Stimulated activated CD4-positive, alpha-beta T cell treated with anti-CD3 and anti-CD28 coated beads, TNF-alpha, amount 100 ng/mL, for 1 hour (primary cell): Measurements from ENCODE around the gene HNRNPUL1.

Experiments used
- DNase-seq, 3 donors: peaks; one replicate each; pipeline ENCODE4 v3.0.0-alpha.2; 2020; ENCODE audit warnings: low read depth in 3 of 3, low spot score in 1 of 3

HNRNPUL1 gene

GRCh38 chr19:41233748-41234240, 30.4 kb upstream of the HNRNPUL1 start:
- DNase-seq, result no peak

- no peak for DNase-seq
Observed at GRCh38 chr19:41234512-41235168, 29.5 kb upstream of the HNRNPUL1 start.

- no peak for DNase-seq
Observed at GRCh38 chr19:41235480-41235879, 28.7 kb upstream of the HNRNPUL1 start.

GRCh38 chr19:41238244-41238643, 25.9 kb upstream of the HNRNPUL1 start:
- no peak for DNase-seq

GRCh38 chr19:41239363-41239762, 24.8 kb upstream of the HNRNPUL1 start:
- DNase-seq, result no peak

- DNase-seq, result no peak
Observed at GRCh38 chr19:41239961-41240574, 24.1 kb upstream of the HNRNPUL1 start.

GRCh38 chr19:41241859-41242258, 22.3 kb upstream of the HNRNPUL1 start:
- no peak for DNase-seq

- DNase-seq, result no peak
Observed at GRCh38 chr19:41244117-41244516, 20.1 kb upstream of the HNRNPUL1 start.

- no peak for DNase-seq
Observed at GRCh38 chr19:41245843-41246242, 18.3 kb upstream of the HNRNPUL1 start.

- DNase-seq, result no peak
Observed at GRCh38 chr19:41248895-41249294, 15.3 kb upstream of the HNRNPUL1 start.

- DNase-seq, result no peak
Observed at GRCh38 chr19:41249707-41250423, 14.3 kb upstream of the HNRNPUL1 start.

- no peak for DNase-seq
Observed at GRCh38 chr19:41253660-41254059, 10.5 kb upstream of the HNRNPUL1 start.

- DNase-seq, result no peak
Observed at GRCh38 chr19:41255171-41255570, 9.0 kb upstream of the HNRNPUL1 start.

- no peak for DNase-seq
Observed at GRCh38 chr19:41261474-41262190, 2.5 kb upstream of the HNRNPUL1 start.

- peak; percentile 43 to 73 (median 48) for DNase-seq
Observed at GRCh38 chr19:41263042-41263849, 926 bp upstream of the HNRNPUL1 start.

- peak in 1 of 3 donors; percentile 58 for DNase-seq
Observed at GRCh38 chr19:41264581-41265394, 616 bp downstream of the HNRNPUL1 start.

GRCh38 chr19:41265395-41266153, 1.4 kb downstream of the HNRNPUL1 start:
- DNase-seq, result no peak

- DNase-seq, result no peak
Observed at GRCh38 chr19:41269055-41269454, 4.9 kb downstream of the HNRNPUL1 start.

- no peak for DNase-seq
Observed at GRCh38 chr19:41269571-41269970, 5.4 kb downstream of the HNRNPUL1 start.
